HCT116 (cell line): Measurements from ENCODE around the gene TDRD7. TPM values are rescaled to one million over a fixed set of nuclear protein-coding genes. Genes with fewer than 3 reads are reported as not detected.

ENCODE experiments used
- ATAC-seq: fragments of 200-7000 bp; cut with Tn5 transposase; 2 replicates; pipeline ENCODE4 v1.9.1; 2020; ENCODE audit warnings: mild to moderate bottlenecking, moderate library complexity
- BruUV-seq: library from RNA; stranded (reverse); fragments of 400-500 nt; replicated peaks from 2 replicates; lab custom pipeline; 2021; lab: Mats Ljungman, UMichigan
- CTCF ChIA-PET: fragments of 300-600 bp; sonication (Branson Sonifier 250); formaldehyde crosslinking; loops from one replicate; lab custom pipeline; 2021; ENCODE audit warnings: antibody characterized with exemption; lab: Charles Lee
- POLR2A ChIA-PET: fragments of 300-600, 350-600 bp; sonication (Branson Sonifier 250); formaldehyde crosslinking; loops from one replicate; lab custom pipeline; 2021; ENCODE audit warnings: antibody characterized with exemption; lab: Charles Lee
- RAD21 ChIA-PET, 2 experiments: fragments of 300-600 bp; sonication (Branson Sonifier 250); formaldehyde crosslinking; loops; one replicate each; lab custom pipeline; 2023; ENCODE audit warnings: low total read pairs in 2 of 2; ENCODE audit not compliant: uncharacterized antibody in 2 of 2, unreplicated experiment in 2 of 2, low non-redundant PET in 1 of 2; lab: Charles Lee
- DNase-seq: peaks from one replicate; pipeline ENCODE4 v3.0.0-alpha.2; 2010; ENCODE audit warnings: low read depth, low spot score
- H2AFZ ChIP-seq: fragments of 200-600 bp; shearing (Covaris generic), sonication (generic); 2 replicates; pipeline ENCODE4 v1.6.1; 2017; ENCODE audit warnings: low read depth, mixed run types, mixed read lengths, antibody characterized with exemption, low read length; ENCODE audit not compliant: poor library complexity, severe bottlenecking
- H3K27ac ChIP-seq: 2 replicates; pipeline ENCODE4 v1.5.1; 2012; ENCODE audit warnings: low read depth, low read length
- H3K27me3 ChIP-seq: fragments of 200-600 bp; sonication (generic); 2 replicates; pipeline ENCODE4 v1.6.1; 2016; ENCODE audit warnings: mixed run types, low read length, mixed read lengths; ENCODE audit not compliant: insufficient read depth
- H3K36me3 ChIP-seq, 2 experiments: fragments of 200-500 bp in 1 of 2; fragments of 200-600 bp in 1 of 2; sonication (Bioruptor generic) in 1 of 2; sonication (generic) in 1 of 2; 2 replicates each; pipeline versions ENCODE4 v1.5.1 to v1.6.1; 2014 to 2016; ENCODE audit warnings: low read length in 2 of 2, inconsistent platforms in 1 of 2, mixed read lengths in 1 of 2, mixed run types in 1 of 2; ENCODE audit not compliant: insufficient read depth in 2 of 2, control insufficient read depth in 1 of 2
- H3K4me1 ChIP-seq, 2 experiments: fragments of 200-600 bp in 1 of 2; sonication (generic) in 1 of 2; 2 replicates each; pipeline versions ENCODE4 v1.5.1 to v1.6.1; 2012 to 2017; ENCODE audit warnings: low read length in 2 of 2, inconsistent platforms in 1 of 2, mild to moderate bottlenecking in 1 of 2, mixed read lengths in 1 of 2, mixed run types in 1 of 2, moderate library complexity in 1 of 2; ENCODE audit not compliant: insufficient read depth in 2 of 2, control insufficient read depth in 1 of 2
- H3K4me2 ChIP-seq: fragments of 200-600 bp; sonication (generic); 2 replicates; pipeline ENCODE4 v1.6.1; 2017; ENCODE audit warnings: mixed run types, low read length, mixed read lengths
- H3K4me3 ChIP-seq, 2 experiments: fragments of 200-600 bp in 1 of 2; sonication (generic) in 1 of 2; replicated peaks in 1 of 2; 2 replicates each; pipeline ENCODE4 v1.5.1; 2011 to 2016; ENCODE audit warnings: low read length in 2 of 2, control low read depth in 1 of 2, low read depth in 1 of 2, mild to moderate bottlenecking in 1 of 2, mixed read lengths in 1 of 2, mixed run types in 1 of 2
- H3K79me2 ChIP-seq: fragments of 200-600 bp; sonication (generic); 2 replicates; pipeline ENCODE4 v1.6.1; 2017; ENCODE audit warnings: mild to moderate bottlenecking, mixed run types, low read length, moderate library complexity, mixed read lengths; ENCODE audit not compliant: insufficient read depth
- H3K9ac ChIP-seq: fragments of 200-600 bp; sonication (generic); 2 replicates; pipeline ENCODE4 v1.6.1; 2016; ENCODE audit warnings: low read length, mixed read lengths
- H3K9me2 ChIP-seq: fragments of 200-600 bp; sonication (generic), shearing (Covaris generic); 2 replicates; pipeline ENCODE4 v1.6.1; 2017; ENCODE audit warnings: mixed run types, mild to moderate bottlenecking, moderate library complexity; ENCODE audit not compliant: insufficient read depth
- H3K9me3 ChIP-seq, 2 experiments: fragments of 200-500 bp in 1 of 2; fragments of 200-600 bp in 1 of 2; sonication (Bioruptor generic) in 1 of 2; sonication (generic) in 1 of 2; 2 replicates each; pipeline ENCODE4 v1.6.1; 2014 to 2017; ENCODE audit warnings: low read length in 2 of 2, mixed read lengths in 2 of 2, inconsistent platforms in 1 of 2, low read depth in 1 of 2, mild to moderate bottlenecking in 1 of 2, mixed run types in 1 of 2, moderate library complexity in 1 of 2; ENCODE audit not compliant: control insufficient read depth in 1 of 2, insufficient read depth in 1 of 2
- H4K20me1 ChIP-seq: fragments of 200-600 bp; sonication (generic), shearing (Covaris generic); 2 replicates; pipeline ENCODE4 v1.6.1; 2017; ENCODE audit warnings: mixed run types, mild to moderate bottlenecking, moderate library complexity; ENCODE audit not compliant: insufficient read depth
- ATF3 ChIP-seq: IDR thresholded peaks from 2 replicates; pipeline ENCODE4 v1.6.1; 2012
- CEBPB ChIP-seq: IDR thresholded peaks from 2 replicates; pipeline ENCODE4 v1.6.1; 2012; ENCODE audit warnings: low read depth
- CTCF ChIP-seq, 3 experiments: fragments of 200-600 bp in 1 of 3; sonication (generic) in 1 of 3; IDR thresholded peaks in 2 of 3; conservative IDR thresholded peaks in 1 of 3; 2 replicates each; pipeline ENCODE4 v1.5.1; 2012 to 2017; ENCODE audit warnings: low read depth in 2 of 3, low read length in 2 of 3, antibody characterized with exemption in 1 of 3, borderline replicate concordance in 1 of 3, control low read depth in 1 of 3, mild to moderate bottlenecking in 1 of 3, mixed read lengths in 1 of 3, mixed run types in 1 of 3, moderate library complexity in 1 of 3; ENCODE audit not compliant: insufficient read depth in 1 of 3
- EGR1 ChIP-seq: IDR thresholded peaks from 2 replicates; pipeline ENCODE4 v1.6.1; 2012; ENCODE audit warnings: low read depth
- ELF1 ChIP-seq: IDR thresholded peaks from 2 replicates; pipeline ENCODE4 v1.6.1; 2012; ENCODE audit warnings: low read depth, borderline replicate concordance
- EZH2 ChIP-seq: fragments of 200-600 bp; sonication (generic); IDR thresholded peaks from 2 replicates; pipeline ENCODE4 v1.6.1; 2017; ENCODE audit warnings: antibody characterized with exemption, mixed run types
- EZH2phosphoT487 ChIP-seq: fragments of 200-600 bp; IDR thresholded peaks from 2 replicates; pipeline ENCODE4 v1.6.1; 2018; ENCODE audit warnings: antibody characterized with exemption, borderline replicate concordance
- FOSL1 ChIP-seq: IDR thresholded peaks from 2 replicates; pipeline ENCODE4 v1.6.1; 2012; ENCODE audit warnings: low read depth
- JUND ChIP-seq: IDR thresholded peaks from 2 replicates; pipeline ENCODE4 v1.6.1; 2012
- MAX ChIP-seq: IDR thresholded peaks from 2 replicates; pipeline ENCODE4 v1.6.1; 2012
- POLR2A ChIP-seq: IDR thresholded peaks from 2 replicates; pipeline ENCODE4 v1.7.0; 2011; ENCODE audit warnings: borderline replicate concordance; ENCODE audit not compliant: insufficient read depth, insufficient read length; ENCODE audit errors: extremely low read depth
- RAD21 ChIP-seq: IDR thresholded peaks from 2 replicates; pipeline ENCODE4 v1.6.1; 2012; ENCODE audit warnings: low read depth, mild to moderate bottlenecking
- REST ChIP-seq: IDR thresholded peaks from 2 replicates; pipeline ENCODE4 v1.6.1; 2012; ENCODE audit warnings: low read depth
- SIN3A ChIP-seq: IDR thresholded peaks from 2 replicates; pipeline ENCODE4 v1.6.1; 2012; ENCODE audit warnings: low read depth
- ZFX ChIP-seq: fragments of 450-650 bp; IDR thresholded peaks from 2 replicates; pipeline ENCODE4 v1.6.1; 2017
- ZNF274 ChIP-seq: fragments of 200-500 bp; sonication (Bioruptor generic); IDR thresholded peaks from 2 replicates; pipeline ENCODE4 v1.6.1; 2014; ENCODE audit warnings: mild to moderate bottlenecking, low read depth, low read length, inconsistent platforms
- intact Hi-C: fragments of 100-400 bp; cut with micrococcal nuclease; formaldehyde crosslinking; loops from 2 replicates; pipeline ENCODE4 v1.10.0; 2022
- total RNA-seq: library from RNA; stranded (reverse); gene quantifications from one replicate; pipeline ENCODE4 v1.2.1, GENCODE V29; 2021; ENCODE audit not compliant: unreplicated experiment

TDRD7 gene
- total RNA-seq, 1 experiment from 2014 or later, result 8.0 TPM

- POLR2A ChIA-PET, result no interaction called here
- Histone ChIP-seq H3K9me2 (no peaks in the 10 kb centered on the region), H3K79me2 (no peaks in the 10 kb centered on the region), H3K9me3 (no peaks in the 10 kb centered on the region), H2AFZ (no peak overlapping the region), H3K4me3 (no peak overlapping the region), H3K4me2 (no peak overlapping the region), H4K20me1 (no peaks in the 10 kb centered on the region; the same call in 1 of the 2 replicates), H3K27me3 (no peaks in the 10 kb centered on the region), H3K36me3 (no peaks in the 10 kb centered on the region), H3K27ac (no peak overlapping the region), H3K4me1 (peaks cover 3 to 6% of the 10 kb centered on the region in 2 experiments; a peak in 2 of 4 replicates), H3K9ac (no peak overlapping the region)
- RAD21 ChIA-PET, result no interaction called here
- ATAC-seq (no peak), DNase-seq (no peak)
- intact Hi-C loops, result no loop called here
- TF ChIP-seq EZH2, result no peak
- BruUV-seq, result no TSS peak
- CTCF ChIA-PET, result no interaction called here
Measured at GRCh38 chr9:97525451-97525850, 113.6 kb downstream of the TDRD7 start.

- Histone ChIP-seq H3K9ac (no peak overlapping the region), H2AFZ (no peak overlapping the region), H3K9me3 (no peaks in the 10 kb centered on the region), H3K9me2 (no peaks in the 10 kb centered on the region), H3K4me3 (no peak overlapping the region), H3K4me1 (peaks cover 3 to 6% of the 10 kb centered on the region in 2 experiments; a peak in 2 of 4 replicates), H3K79me2 (no peaks in the 10 kb centered on the region), H3K4me2 (no peak overlapping the region), H3K36me3 (no peaks in the 10 kb centered on the region), H3K27me3 (no peaks in the 10 kb centered on the region), H3K27ac (no peak overlapping the region), H4K20me1 (no peaks in the 10 kb centered on the region)
- DNase-seq (no peak), ATAC-seq (no peak)
- no TSS peak for BruUV-seq
- ChIA-PET POLR2A (no interaction called here), CTCF (no interaction called here), RAD21 (no interaction called here)
- intact Hi-C loops, result no loop called here
- no peak for TF ChIP-seq EZH2
- no peak for TF ChIP-seq MAX
- no peak for TF ChIP-seq EGR1
- TF ChIP-seq POLR2A, result no peak
- TF ChIP-seq FOSL1, result no peak
- no peak for TF ChIP-seq EZH2phosphoT487
- TF ChIP-seq CEBPB, result no peak
- no peak for TF ChIP-seq CTCF (IDR thresholded peaks at IDR 0.05 in 2 of 3, conservative IDR thresholded peaks at IDR 0.05 in 1 of 3; ENCODE audit: borderline replicate concordance in 1 of 3, insufficient read depth in 1 of 3, low read depth in 2 of 3, low read length in 2 of 3)
- no peak for TF ChIP-seq JUND
- no peak for TF ChIP-seq REST
- TF ChIP-seq ATF3, result no peak
- no peak for TF ChIP-seq RAD21
- no peak for TF ChIP-seq ZNF274
- no peak for TF ChIP-seq ZFX
- no peak for TF ChIP-seq SIN3A
- no peak for TF ChIP-seq ELF1
Measured at GRCh38 chr9:97526895-97527575, 115.1 kb downstream of the TDRD7 start.
